ENCODE results near the gene STARD3.
A peak's percentile ranks its signal among the peaks of the same experiment; 100 is the strongest.

Gene STARD3

DNA sequence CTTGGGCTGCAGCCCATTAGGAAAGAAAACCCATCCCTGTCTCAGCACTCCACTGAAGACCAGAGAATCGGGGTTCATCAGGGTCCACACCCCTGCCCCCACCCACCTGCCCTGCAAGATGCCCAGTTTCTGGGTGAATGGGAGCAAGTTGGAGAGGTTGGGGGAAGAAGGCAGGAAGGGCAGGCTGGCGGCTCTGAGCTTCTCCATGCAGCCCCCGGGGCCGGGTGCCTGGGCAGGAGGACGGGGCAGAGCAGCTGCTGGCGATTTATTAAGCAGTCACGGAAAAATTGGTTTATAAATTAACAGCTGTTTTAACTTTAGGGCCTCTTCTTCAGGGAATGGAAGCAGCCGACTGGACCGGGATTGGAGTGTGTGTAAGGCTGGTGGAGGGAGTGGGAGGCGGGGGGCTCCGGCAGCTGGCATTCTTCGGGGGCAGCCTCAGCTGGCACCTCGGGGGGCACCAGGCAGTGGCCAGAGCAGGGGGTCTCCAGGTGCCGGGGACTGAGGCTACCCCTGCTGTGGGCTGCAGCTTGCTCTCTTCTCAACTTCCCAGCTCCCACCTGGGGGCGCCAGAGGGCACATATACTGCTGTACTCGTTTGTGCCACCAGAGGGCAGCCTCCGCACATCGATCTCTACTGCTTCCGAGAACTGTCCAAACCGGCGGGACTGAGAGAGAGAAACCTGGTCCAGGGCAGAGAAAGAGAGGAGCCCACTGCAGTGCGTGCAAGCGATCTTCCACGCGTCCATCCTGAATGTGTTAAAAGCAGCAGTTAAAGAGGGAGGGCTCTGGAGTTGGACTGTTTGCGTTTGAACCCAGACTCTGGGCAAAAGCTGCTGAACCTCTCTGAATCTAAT lies 15.2 kb upstream of the STARD3 start:
- peak; percentile 94 for DNase-seq (ENCODE audit: low spot score)

DNA sequence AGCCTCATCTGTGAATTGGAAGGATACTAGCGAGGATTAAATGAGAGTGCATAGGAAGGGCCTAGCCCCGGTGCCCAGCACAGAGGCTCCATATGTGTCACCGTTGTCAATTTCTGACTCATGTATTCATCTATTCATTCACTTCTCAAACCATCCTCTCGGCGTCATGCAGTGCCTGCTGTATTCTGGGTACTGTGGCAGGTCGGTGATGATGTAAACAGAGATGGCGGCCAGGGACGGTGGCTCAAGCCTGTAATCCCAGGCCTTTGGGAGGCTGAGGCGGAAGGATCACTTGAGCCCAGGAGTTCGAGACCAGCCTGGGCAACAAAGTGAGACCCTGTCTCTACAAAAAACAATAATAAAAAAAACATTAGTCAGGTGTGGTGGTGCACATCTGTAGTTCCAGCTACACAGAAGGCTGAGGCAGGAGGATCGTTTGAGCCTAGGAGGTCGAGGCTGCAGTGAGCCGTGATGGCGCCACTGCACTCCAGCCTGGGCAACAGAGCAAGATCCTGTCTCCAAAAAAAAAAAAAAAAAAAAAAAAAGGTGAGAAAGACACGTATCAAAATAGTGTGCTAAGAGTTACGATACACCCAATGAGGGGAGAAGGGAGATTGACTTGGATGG lies 14.5 kb upstream of the STARD3 start:
- DNase-seq (ENCODE audit: low spot score) = no peak

DNA sequence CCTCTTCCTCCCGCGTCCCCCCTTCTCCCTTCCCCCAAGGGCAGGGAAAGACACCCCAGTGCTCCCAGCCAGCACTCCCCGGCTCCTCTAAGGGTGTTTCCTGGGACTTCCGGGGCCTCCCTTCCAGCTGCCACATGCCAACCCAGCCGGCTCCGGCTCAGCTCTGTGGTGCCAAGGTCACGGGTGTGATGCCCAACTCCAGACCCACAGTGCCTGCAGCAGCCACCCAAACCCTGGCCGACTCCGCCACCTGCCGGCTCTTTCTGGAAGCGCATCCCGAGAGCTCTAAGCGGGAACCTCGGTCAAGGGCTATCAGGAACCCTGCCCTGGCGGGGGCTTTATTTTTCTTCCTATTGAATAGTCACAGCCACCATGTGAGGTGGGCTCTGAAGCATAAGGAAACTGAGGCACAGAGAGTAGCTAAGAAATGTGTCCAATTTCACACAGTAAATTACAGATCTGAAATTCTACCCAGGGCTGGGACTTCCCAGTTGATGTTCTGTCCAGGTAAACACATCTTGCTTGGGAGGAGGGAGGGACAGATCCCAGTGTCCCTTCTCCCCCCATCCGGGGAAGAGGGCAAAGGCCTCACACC lies 13.5 kb upstream of the STARD3 start:
- peak; percentile 87 for DNase-seq (ENCODE audit: low spot score)

DNA sequence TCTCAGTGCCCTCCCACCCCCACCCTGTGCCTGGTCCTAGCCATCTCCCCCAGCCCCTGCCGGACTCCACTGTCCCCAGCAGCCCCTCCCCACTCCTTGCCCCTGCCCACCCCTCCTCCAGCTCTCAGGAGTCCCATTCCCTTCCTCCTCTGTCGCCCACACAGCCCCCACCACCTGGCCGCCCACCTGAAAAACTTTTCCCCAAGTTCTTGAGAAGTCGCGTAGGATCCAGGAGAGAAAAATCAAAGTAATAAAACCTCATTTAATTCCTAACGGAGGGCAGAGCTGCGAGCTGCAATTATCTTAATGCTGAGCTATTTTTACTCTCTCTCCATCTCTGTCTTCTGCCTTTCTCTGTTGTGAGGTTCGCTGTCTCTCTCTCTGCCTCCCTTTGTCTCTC lies 12.6 kb upstream of the STARD3 start:
- no peak for DNase-seq (ENCODE audit: low spot score)

DNA sequence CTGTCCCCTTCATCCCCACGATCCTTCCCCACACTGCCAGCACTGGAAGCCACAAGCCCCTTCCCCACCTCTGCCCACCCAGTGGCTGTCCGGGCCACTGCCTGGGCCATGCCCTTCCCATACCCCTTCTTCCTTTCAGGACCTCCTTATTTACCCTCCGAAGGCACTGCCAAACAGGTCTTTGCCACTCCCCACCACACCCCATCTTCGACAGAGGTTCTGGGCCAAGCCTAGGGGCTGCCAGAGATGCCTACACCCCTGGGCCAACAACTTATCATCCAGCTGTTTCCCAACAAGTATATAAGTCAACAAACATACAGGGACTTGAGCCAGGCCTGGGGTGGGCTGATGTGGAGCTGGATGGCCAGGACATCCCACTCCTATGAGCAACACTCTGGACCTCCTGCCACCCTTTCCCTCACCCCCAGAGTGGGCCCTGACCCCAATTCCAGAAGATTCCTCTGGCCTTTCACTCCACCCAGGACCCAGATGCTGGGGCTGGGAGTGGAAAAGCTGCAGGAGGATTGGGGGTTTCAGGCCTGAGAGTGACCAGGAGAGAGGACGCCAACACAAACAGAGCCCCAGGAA lies 11.7 kb upstream of the STARD3 start:
- DNase-seq (ENCODE audit: low spot score) = no peak

DNA sequence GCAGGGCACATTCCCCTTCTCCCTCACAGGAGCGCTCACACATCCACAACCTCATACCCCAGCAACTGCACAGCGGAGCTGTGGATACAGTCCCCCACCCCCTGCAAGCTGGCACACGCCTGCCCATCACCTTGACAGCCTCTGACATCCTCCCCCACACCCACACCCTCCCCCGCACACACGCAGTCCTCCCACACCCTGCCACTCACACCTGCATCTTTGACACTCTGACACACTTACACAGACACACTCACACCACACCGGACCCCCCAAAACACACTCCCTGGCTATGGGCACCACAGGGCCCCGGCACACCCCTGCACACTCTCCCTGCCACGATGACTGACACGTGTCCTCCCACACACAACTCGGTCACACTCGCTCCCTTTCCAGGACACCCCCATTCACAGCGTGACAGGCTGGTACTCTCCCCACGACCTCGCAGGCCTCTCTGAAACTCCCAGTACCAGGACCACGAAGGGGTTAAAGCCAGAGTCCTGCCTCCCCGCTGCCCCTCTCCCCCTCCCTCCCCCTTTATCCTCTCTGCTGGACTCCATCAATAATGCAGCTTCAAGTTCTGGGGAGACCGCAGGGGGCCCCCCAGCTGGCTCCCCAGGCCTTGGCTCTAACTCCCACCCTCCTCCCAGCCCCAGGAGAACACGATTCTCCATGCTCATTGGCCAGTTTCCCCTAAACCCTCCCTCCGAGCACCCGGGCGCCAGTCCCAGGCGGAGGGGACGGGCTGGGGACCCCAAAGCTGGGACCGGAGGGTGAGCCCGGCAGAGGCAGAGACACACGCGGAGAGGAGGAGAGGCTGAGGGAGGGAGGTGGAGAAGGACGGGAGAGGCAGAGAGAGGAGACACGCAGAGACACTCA lies 10.5 kb upstream of the STARD3 start, which contains the start of gene PPP1R1B:
PPP1R1B (plus strand) TSS at position 782 of the 876 bp plus-strand sequence. CDS start 441 bp downstream, outside the sequence.
- DNase-seq (ENCODE audit: low spot score) = no peak

DNA sequence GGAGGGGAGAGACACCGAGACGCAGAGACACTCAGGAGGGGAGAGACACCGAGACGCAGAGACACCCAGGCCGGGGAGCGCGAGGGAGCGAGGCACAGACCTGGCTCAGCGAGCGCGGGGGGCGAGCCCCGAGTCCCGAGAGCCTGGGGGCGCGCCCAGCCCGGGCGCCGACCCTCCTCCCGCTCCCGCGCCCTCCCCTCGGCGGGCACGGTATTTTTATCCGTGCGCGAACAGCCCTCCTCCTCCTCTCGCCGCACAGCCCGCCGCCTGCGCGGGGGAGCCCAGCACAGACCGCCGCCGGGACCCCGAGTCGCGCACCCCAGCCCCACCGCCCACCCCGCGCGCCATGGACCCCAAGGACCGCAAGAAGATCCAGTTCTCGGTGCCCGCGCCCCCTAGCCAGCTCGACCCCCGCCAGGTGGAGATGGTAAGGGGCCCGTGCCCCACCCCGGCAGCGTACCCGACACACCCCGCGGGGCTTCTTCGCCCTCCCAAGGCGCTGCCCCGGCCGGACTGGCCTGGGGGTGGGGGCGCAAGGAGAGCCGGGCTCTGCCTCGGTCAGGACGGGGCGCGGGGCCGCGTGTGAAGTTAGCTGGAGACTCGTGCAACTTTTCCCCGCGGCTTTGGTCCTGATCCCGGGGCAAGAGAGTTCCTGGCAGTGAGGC lies 9.8 kb upstream of the STARD3 start:
- DNase-seq (ENCODE audit: low spot score) = no peak

DNA sequence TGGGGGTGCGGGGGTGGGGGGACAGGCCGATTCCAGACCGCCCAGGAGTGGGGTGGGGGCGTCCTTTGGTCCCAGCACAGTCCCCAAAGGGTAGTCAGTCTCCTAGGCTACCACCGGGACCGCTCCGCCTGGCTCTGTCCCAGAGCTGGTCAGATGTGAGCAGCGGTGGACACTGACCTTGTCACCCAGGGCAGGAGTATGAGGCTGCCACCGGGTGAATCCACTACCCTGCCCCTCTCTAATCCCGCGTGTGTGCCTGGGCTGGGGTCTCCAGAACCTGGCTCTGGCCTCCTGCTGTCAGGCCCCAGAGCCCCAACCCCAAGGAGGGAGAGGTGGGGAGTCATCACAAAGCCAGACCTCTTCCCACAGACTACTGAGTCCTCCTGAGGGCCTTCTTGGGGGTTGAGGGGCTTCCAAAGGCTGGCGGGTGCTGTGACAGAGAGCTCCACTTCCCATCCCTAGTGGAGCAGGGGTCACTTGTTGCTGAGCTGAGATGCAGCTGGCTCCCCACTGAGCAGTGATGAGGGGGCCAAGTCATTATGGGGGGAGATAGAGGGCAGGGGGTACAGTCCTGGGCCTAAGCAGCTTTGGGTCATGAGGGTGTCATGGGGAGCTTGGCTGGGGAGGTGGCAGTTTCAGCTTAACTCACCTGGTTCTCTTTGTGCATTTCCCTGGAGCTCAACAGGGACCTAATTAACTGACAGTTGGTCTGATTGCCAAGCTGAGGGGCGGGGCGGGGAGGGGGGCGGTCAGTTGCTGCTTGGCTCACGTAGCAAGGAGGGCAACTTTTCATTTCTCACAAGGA lies 9.0 kb upstream of the STARD3 start:
- DNase-seq (ENCODE audit: low spot score) = no peak

DNA sequence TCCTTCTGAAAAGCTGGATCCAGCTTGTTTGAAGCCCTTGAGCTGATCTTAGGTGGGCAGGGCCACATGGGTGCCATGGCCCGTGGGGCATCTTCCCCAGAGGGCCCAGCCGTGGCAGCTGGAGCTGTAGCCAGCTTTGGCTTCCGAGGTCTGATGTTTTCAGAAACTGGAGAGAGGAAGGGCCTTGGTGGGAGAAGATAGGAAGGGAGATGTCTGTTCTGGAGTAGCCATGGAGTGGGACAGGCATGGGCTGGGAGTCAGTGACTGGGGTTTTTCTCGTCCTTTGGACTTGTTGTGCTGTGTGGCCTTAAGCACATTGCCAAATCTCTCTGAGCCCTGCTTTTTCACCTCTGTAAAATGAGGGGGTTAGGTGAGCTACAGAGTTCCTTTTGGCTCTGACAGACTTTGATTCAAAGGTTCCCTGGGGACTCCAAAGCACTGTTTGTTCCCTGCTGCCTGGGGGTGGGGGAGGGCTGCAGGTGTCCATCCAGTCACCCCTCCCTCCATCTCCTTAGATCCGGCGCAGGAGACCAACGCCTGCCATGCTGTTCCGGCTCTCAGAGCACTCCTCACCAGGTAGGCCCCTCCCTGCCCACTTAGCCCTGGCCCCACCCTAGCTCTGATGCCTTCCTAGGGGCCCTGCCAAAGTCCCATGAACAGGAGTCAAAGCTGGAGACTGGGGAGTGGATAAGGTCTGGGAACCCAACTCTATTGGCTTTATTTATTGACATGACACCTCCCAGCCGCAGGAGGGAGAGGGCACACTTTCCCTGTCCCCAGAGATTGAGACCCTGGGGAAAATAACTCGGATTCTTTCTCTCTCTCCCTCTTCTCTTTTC lies 8.1 kb upstream of the STARD3 start:
- DNase-seq (ENCODE audit: low spot score) = no peak

DNA sequence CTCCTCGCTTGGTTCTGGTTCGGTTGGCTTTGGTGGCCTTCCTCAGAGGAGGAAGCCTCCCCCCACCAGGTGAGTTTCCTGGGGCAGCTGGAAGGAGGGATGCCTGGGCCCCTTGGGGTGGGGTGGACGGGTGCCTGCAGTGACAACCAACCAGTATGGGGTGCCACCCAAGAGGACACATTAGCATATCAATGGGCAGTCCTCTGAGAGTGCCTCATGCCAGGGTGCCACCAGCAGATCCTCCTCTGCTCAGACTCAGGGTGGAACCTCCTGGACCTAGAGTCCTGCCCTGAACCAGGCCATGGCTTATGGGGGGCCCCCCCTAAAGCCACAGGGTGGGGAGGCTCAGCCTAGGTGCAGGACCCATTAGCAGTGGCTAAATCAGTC lies 7.5 kb upstream of the STARD3 start:
- no peak for DNase-seq (ENCODE audit: low spot score)

DNA sequence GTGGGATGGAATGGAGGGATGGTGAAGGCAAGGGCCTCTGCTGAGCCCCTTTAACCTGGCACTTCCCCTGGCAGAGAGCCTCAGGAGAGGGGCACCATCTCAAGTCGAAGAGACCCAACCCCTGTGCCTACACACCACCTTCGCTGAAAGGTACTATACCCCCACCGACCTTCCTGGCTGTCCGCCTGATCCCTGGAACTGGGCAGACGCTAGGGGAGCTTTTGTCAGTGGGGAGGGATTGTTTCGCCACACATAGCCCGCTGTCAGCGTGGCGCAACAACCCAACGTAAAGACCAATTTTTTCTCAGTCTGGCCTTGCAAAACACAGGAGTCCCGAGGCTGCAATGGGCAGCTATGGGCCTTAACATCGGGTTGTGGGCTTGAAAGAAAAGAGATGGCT lies 7.0 kb upstream of the STARD3 start:
- no peak for DNase-seq (ENCODE audit: low spot score)

DNA sequence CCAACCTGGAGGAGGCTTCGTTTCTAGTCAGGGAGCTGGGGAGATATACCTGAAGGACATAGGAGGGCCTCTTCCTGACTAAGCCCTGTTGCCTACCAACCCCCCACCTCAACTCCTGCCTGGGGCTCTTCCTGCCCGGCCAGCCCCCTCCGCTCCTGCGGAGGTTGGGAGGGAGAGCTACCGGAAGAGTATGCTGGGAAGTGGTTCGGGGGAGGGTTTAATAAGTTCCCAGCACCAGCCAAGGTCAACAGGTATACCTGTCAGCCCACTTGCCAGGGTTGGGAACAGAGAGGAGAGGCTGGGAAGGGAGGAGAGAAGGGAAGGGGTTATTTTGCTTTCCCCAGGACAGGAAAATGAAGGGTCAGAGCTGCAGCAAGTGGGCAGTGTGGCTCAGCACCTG lies 5.5 kb upstream of the STARD3 start:
- DNase-seq (ENCODE audit: low spot score) = no peak

DNA sequence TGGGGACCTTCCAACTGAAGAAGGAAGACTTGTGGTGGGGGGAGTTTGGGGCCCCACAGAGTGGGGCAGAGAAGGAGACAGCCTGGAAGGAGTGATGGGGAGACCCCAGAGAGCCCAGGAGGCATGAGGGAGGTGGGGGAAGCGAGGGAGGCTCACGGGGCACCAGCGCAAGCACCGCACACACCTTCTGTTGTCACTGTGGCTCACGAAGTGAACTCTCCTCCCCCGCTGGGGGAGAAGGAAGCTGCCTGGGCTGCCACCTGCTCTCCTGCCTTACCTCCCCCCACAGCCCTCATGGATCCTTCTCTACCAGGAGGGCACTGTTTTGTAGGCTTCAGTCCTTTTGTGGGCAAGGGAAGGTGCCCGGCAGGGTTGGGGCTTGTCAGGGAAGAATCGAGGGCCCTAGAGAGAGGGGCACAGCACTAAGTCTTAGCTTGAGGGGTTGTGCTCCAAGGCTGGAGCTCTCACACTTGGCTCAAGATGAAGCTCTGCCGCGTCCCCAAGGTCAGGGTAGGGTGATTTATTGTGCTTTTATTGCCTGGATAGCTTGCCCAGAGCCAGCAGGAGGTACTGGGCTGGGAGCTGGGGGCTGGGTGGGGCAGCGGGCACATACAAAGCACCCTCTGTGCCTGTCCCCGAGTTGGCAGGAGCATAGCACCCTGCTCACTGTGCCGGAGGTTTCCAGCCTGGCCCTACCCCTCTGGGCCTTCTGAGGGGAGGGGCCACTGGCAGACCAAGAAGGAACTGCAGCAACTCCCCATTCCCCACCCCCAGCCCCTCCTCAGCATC lies 4.6 kb upstream of the STARD3 start:
- no peak for DNase-seq (ENCODE audit: low spot score)

DNA sequence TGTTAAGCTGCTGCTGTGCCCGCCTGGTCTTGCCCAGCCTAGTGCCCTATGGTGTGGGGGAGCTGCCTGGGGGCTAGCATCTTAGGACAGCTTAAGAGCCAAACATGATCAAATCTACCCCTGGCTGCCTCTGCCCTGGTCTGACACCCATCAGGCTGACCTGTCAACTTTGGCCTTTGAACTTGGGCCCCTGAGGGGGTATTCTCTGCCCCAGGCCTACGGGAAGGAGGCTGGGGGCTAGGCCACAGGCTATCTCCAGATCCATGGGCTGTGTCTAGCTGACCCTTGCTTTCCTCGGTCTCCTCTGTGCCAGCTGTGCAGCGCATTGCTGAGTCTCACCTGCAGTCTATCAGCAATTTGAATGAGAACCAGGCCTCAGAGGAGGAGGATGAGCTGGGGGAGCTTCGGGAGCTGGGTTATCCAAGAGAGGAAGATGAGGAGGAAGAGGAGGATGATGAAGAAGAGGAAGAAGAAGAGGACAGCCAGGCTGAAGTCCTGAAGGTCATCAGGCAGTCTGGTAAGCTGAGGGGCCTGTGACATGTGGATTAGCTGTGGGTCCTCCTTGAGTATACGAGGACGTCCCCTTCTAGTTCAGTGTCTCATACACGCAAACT lies 3.3 kb upstream of the STARD3 start:
- no peak for DNase-seq (ENCODE audit: low spot score)

DNA sequence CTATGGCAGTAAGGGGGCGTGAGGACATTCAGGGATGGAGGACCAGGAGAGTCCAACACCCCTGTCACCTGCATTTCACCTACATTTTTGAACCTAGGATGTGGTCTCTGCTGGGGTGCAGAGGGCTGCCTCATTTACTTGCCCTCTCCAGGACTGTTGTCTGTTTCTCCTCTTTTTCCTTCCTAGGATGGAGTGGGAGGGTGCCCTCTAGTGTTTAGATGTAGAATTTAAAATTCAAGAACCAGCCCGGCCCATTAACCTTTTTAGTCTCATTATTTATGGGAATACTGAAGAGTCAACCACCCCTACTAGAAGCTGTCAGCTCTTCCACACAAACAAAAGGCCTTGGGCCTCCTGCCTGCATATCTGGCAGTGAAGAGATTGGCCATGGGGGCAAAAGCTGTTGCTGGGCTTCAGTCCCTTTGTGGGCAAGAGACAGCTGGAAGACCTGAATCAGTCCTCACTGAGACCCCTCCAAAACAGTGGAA lies 2.5 kb upstream of the STARD3 start:
- DNase-seq (ENCODE audit: low spot score) = peak; percentile 63

DNA sequence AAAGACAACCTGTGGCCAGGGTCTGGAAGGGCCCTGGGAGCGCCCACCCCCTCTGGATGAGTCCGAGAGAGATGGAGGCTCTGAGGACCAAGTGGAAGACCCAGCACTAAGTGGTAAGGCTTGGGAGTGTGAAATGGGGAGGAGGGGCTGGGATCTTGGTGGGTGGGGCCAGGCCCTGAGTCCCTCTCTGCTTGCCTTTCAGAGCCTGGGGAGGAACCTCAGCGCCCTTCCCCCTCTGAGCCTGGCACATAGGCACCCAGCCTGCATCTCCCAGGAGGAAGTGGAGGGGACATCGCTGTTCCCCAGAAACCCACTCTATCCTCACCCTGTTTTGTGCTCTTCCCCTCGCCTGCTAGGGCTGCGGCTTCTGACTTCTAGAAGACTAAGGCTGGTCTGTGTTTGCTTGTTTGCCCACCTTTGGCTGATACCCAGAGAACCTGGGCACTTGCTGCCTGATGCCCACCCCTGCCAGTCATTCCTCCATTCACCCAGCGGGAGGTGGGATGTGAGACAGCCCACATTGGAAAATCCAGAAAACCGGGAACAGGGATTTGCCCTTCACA lies 1.2 kb upstream of the STARD3 start:
- DNase-seq (ENCODE audit: low spot score) = no peak

DNA sequence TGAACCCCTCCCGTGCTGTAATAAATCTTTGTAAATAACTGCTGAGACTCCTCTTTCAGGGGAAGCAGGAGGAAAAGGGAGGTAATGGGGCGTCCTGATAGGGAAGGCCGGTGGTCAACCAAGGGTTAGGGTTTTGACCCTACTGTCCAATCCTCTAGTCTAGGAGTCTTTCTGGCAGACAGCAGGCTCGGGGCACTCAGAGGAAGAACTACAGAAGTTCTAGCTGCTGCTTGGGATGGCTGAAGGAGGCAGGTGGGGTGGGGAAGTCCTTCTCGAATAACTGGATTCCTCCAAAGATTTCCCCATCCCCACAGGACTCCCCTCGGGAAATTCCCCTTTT lies 387 bp upstream of the STARD3 start:
- DNase-seq (ENCODE audit: low spot score) = no peak

DNA sequence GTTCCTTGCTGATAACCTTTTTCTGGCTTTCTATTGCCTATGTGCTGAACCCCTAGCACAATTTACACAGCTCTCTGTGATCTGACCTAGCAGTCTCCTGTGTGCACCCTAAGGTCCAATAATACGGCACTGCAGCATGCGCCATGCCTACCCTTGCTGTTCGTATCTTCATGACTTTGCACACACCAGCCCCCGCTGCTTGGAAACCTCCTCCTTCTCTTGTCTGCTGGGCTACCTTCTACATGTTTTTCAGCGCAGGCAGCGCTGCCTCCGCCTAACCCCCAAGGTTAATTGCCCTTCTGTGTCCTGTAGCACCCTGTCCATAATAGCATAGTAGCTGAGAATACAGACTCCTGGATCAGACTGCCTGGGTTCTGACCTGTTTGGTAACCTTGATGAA lies 1.4 kb downstream of the STARD3 start:
- no peak for DNase-seq (ENCODE audit: low spot score)

Measured in HuH-7.5 (cell line).